Neuronal stem cell (in vitro differentiated cells): ENCODE measurements around the gene TMTC1.

Source experiments
- DNase-seq: peaks from one replicate; pipeline ENCODE4 v3.0.0-alpha.2; 2013; ENCODE audit warnings: low spot score
- H2AFZ ChIP-seq: one replicate; pipeline ENCODE4 v1.6.1; 2013; ENCODE audit warnings: mild to moderate bottlenecking, low read length, inconsistent platforms
- H2AK5ac ChIP-seq: 2 replicates; pipeline ENCODE4 v1.6.1; 2013; ENCODE audit warnings: low read depth, mild to moderate bottlenecking, inconsistent platforms, low read length, moderate library complexity, mixed read lengths
- H2BK120ac ChIP-seq: 2 replicates; pipeline ENCODE4 v1.6.1; 2013; ENCODE audit warnings: low read depth, mild to moderate bottlenecking, inconsistent platforms, low read length, moderate library complexity, mixed read lengths
- H2BK12ac ChIP-seq: one replicate; pipeline ENCODE4 v1.6.1; 2013; ENCODE audit warnings: low read length, inconsistent platforms
- H2BK15ac ChIP-seq: 2 replicates; pipeline ENCODE4 v1.6.1; 2013; ENCODE audit warnings: mild to moderate bottlenecking, low read length, inconsistent platforms, mixed read lengths
- H2BK5ac ChIP-seq: one replicate; pipeline ENCODE4 v1.6.1; 2013; ENCODE audit warnings: inconsistent platforms, mild to moderate bottlenecking, low read length, moderate library complexity
- H3K14ac ChIP-seq: one replicate; pipeline ENCODE4 v1.6.1; 2013; ENCODE audit warnings: low read length, inconsistent platforms
- H3K18ac ChIP-seq: 2 replicates; pipeline ENCODE4 v1.6.1; 2013; ENCODE audit warnings: low read length, inconsistent platforms
- H3K23ac ChIP-seq: 2 replicates; pipeline ENCODE4 v1.6.1; 2013; ENCODE audit warnings: low read depth, mild to moderate bottlenecking, mixed read lengths, low read length, inconsistent platforms; ENCODE audit not compliant: poor library complexity
- H3K27ac ChIP-seq: replicated peaks from 3 replicates; pipeline ENCODE4 v1.5.1; 2013; ENCODE audit warnings: low read length, inconsistent platforms
- H3K27me3 ChIP-seq, 3 experiments: 2 replicates each; pipeline ENCODE4 v1.6.1; 2013; ENCODE audit warnings: low read length in 3 of 3, mild to moderate bottlenecking in 2 of 3, inconsistent platforms in 1 of 3, low read depth in 1 of 3, mixed read lengths in 1 of 3, moderate library complexity in 1 of 3; ENCODE audit not compliant: control insufficient read depth in 3 of 3, insufficient read depth in 3 of 3
- H3K36me3 ChIP-seq, 2 donors: replicated peaks in 1 of 2; 2 replicates each; pipeline ENCODE4 v1.6.1; 2013; ENCODE audit warnings: low read length in 2 of 2; ENCODE audit not compliant: control insufficient read depth in 2 of 2, insufficient read depth in 2 of 2
- H3K4ac ChIP-seq: 2 replicates; pipeline ENCODE4 v1.6.1; 2013; ENCODE audit warnings: inconsistent platforms, mild to moderate bottlenecking, low read length, moderate library complexity
- H3K4me1 ChIP-seq, 2 donors: 1 replicate in 1 of 2; 2 replicates in 1 of 2; pipeline ENCODE4 v1.6.1; 2013; ENCODE audit warnings: low read length in 2 of 2, low read depth in 1 of 2; ENCODE audit not compliant: control insufficient read depth in 2 of 2, insufficient read depth in 1 of 2
- H3K4me2 ChIP-seq: one replicate; pipeline ENCODE4 v1.6.1; 2013; ENCODE audit warnings: mild to moderate bottlenecking, low read length, inconsistent platforms; ENCODE audit not compliant: insufficient read depth, poor library complexity, severe bottlenecking
- H3K4me3 ChIP-seq, 2 donors: 2 replicates each; pipeline ENCODE4 v1.5.1; 2013; ENCODE audit warnings: low read length in 2 of 2, mild to moderate bottlenecking in 2 of 2, inconsistent platforms in 1 of 2, moderate library complexity in 1 of 2
- H3K79me1 ChIP-seq: one replicate; pipeline ENCODE4 v1.6.1; 2013; ENCODE audit warnings: low read depth, mild to moderate bottlenecking, inconsistent platforms, low read length, moderate library complexity
- H3K9ac ChIP-seq: one replicate; pipeline ENCODE4 v1.6.1; 2013; ENCODE audit warnings: mild to moderate bottlenecking, low read depth, low read length, inconsistent platforms; ENCODE audit not compliant: poor library complexity
- H3K9me3 ChIP-seq, 2 donors: replicated peaks in 1 of 2; 2 replicates each; pipeline versions ENCODE3 to v1.6.1; 2013; ENCODE audit warnings: low read length in 2 of 2, mild to moderate bottlenecking in 2 of 2, inconsistent platforms in 1 of 2, low read depth in 1 of 2, mixed read lengths in 1 of 2, moderate library complexity in 1 of 2; ENCODE audit not compliant: control insufficient read depth in 2 of 2, insufficient read depth in 1 of 2
- H4K8ac ChIP-seq: one replicate; pipeline ENCODE4 v1.6.1; 2013; ENCODE audit warnings: low read depth, mild to moderate bottlenecking, inconsistent platforms, low read length, moderate library complexity
- H4K91ac ChIP-seq: one replicate; pipeline ENCODE4 v1.6.1; 2013; ENCODE audit warnings: low read length, low read depth, mild to moderate bottlenecking, inconsistent platforms; ENCODE audit not compliant: poor library complexity
- WGBS, 2 donors: extraction: QIAGEN DNeasy Blood & Tissue Kit; methylation state at CpG; one replicate each; pipeline ENCODE4 v1.1.7; 2013; ENCODE audit warnings: missing lambda C conversion rate in 2 of 2, mixed read lengths in 1 of 2; ENCODE audit not compliant: insufficient read length in 2 of 2, insufficient replicate concordance in 1 of 2; ENCODE audit errors: extremely low coverage in 2 of 2; 5-methylcytosine and 5-hydroxymethylcytosine counted together

TMTC1 gene

DNA sequence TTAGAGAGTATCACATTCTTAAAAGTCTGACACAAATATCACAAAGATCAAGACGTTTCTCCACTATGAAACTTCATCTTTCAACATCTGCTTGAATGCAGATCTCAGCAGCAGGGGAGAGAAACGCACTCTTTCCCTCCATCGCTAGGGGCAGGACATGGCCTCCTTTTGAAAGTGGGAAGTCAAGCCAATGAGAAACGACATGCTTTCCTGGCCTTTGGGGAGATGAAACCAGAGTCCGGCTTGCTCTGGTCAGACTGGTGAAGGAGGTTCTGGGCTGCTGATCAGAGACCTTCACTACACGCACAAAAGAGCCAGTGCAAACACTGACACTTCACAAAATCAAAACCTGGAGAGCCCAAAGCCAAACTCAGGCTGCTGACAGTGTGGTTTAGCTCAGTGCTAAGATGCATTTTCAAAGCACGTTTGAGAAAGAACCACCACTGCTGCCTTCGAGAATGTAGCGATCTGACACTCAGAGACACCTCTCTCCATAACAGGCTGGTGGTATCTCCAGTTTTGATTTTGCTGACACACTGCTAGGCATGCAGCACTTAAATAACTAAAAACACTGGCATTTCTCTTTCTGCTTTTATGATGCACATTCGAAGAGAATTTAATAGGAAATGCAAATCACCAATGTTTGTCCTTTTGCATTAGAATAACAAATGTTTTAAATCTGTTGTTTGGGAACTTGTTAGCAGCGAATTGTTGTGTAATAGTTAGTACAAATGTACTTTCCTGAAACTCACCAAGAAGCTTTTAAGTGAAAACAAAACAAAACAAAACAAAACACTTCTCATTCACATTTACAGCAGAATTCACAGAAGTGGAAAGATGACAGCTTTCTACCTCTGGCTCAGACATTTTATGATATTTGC, 192.4 kb downstream of the TMTC1 start:
- no peak overlapping the region for H3K23ac ChIP-seq
- no peak overlapping the region for H3K4me2 ChIP-seq
- peak overlapping the region; percentile 59 for H2AFZ ChIP-seq
- no CpG with 5 or more reads among the region's 11 CpGs for WGBS, 2 donors
- H4K91ac ChIP-seq: no peak overlapping the region
- no peak overlapping the region for H3K4ac ChIP-seq
- no peak overlapping the region for H2BK12ac ChIP-seq
- no peak overlapping the region for H2BK15ac ChIP-seq
- peak overlapping the region; percentile 4 for H3K18ac ChIP-seq
- no peak overlapping the region for H3K4me3 ChIP-seq
- no peak overlapping the region for H3K9ac ChIP-seq
- DNase-seq: peak; percentile 12
- H3K4me1 ChIP-seq: peaks cover 3 to 5% of the 10 kb centered on the region in 2 donors
- no peak overlapping the region for H3K27ac ChIP-seq
- H3K36me3 ChIP-seq: peaks cover 0 to 3% of the 10 kb centered on the region in 2 donors
- H3K79me1 ChIP-seq: no peaks in the 10 kb centered on the region
- no peak overlapping the region for H2BK120ac ChIP-seq
- no peak overlapping the region for H4K8ac ChIP-seq
- H3K27me3 ChIP-seq: no peaks in the 10 kb centered on the region
- no peaks in the 10 kb centered on the region for H3K9me3 ChIP-seq
- no peak overlapping the region for H2BK5ac ChIP-seq
- H2AK5ac ChIP-seq: no peak overlapping the region
- H3K14ac ChIP-seq: no peak overlapping the region

DNA sequence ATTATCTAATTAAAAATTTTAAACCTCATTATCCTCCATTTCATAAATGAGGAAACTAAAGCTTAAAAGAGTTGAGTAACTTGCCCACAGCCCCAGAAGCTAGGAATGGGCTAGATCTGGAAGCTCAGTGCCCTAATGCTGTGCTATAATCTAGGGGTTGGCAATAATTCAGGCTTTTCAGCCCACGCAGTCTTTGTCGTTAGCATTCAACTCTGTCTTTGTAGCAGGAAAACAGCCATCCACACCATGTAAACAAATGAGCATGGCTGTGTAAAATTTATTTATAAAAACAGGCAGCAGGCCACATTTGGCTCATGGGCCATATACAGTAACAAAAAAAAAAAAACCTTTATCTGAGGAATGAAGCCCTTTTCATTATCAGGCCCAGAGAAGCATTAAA, 193.9 kb downstream of the TMTC1 start:
- Histone ChIP-seq H3K27me3 (no peaks in the 10 kb centered on the region), H3K27ac (no peak overlapping the region), H3K4me3 (no peak overlapping the region), H4K8ac (no peak overlapping the region), H3K4ac (no peak overlapping the region), H3K18ac (no peak overlapping the region), H3K4me1 (peaks cover 3 to 5% of the 10 kb centered on the region in 2 donors), H3K9ac (no peak overlapping the region), H4K91ac (no peak overlapping the region), H2AK5ac (no peak overlapping the region), H2BK15ac (no peak overlapping the region), H3K9me3 (no peaks in the 10 kb centered on the region), H2BK12ac (no peak overlapping the region), H3K14ac (no peak overlapping the region), H2BK5ac (no peak overlapping the region), H3K4me2 (no peak overlapping the region), H2AFZ (no peak overlapping the region), H3K79me1 (no peaks in the 10 kb centered on the region), H2BK120ac (no peak overlapping the region), H3K36me3 (peaks cover 0 to 2% of the 10 kb centered on the region in 2 donors), H3K23ac (no peak overlapping the region)
- no peak for DNase-seq
- no CpG with 5 or more reads among the region's 2 CpGs for WGBS, 2 donors

DNA sequence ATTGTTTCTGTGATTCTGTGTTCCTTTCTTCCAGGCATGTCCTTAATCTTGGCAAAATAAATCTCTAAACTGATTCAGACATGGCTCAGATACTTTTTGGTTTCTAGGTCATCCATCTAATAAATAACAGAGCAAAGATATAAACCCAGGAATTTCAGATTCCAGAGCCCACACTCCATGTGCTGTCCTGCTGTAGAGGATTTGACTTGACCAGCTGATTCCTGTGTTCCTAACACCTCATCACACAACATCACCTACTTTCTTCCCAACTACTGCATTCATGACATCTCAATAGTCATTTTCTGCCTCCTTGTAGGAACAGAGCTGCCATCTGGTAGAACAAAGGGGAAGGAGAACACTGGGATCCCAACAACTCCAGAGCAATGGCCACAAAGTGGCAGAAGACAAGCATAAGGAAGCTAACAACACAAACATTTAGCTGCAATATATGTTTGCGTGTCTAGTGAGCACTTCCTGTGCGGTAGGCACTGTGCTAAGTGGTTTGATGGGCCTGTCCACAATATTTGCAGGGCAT, 194.4 kb downstream of the TMTC1 start:
- no peak overlapping the region for H3K23ac ChIP-seq
- H3K79me1 ChIP-seq: no peaks in the 10 kb centered on the region
- H3K4ac ChIP-seq: no peak overlapping the region
- no peak overlapping the region for H2AK5ac ChIP-seq
- H2AFZ ChIP-seq: no peak overlapping the region
- H2BK15ac ChIP-seq: no peak overlapping the region
- H3K9ac ChIP-seq: no peak overlapping the region
- H4K8ac ChIP-seq: no peak overlapping the region
- no peak overlapping the region for H4K91ac ChIP-seq
- no peak overlapping the region for H3K4me3 ChIP-seq
- DNase-seq: no peak
- peaks cover 3 to 5% of the 10 kb centered on the region in 2 donors for H3K4me1 ChIP-seq
- no peaks in the 10 kb centered on the region for H3K9me3 ChIP-seq
- no peak overlapping the region for H3K4me2 ChIP-seq
- no peak overlapping the region for H3K14ac ChIP-seq
- H2BK5ac ChIP-seq: no peak overlapping the region
- no peaks in the 10 kb centered on the region for H3K27me3 ChIP-seq
- WGBS, 2 donors: no CpG with 5 or more reads among the region's 2 CpGs
- peaks cover 0 to 2% of the 10 kb centered on the region in 2 donors for H3K36me3 ChIP-seq
- H3K27ac ChIP-seq: no peak overlapping the region
- H2BK120ac ChIP-seq: no peak overlapping the region
- H2BK12ac ChIP-seq: no peak overlapping the region
- H3K18ac ChIP-seq: no peak overlapping the region

DNA sequence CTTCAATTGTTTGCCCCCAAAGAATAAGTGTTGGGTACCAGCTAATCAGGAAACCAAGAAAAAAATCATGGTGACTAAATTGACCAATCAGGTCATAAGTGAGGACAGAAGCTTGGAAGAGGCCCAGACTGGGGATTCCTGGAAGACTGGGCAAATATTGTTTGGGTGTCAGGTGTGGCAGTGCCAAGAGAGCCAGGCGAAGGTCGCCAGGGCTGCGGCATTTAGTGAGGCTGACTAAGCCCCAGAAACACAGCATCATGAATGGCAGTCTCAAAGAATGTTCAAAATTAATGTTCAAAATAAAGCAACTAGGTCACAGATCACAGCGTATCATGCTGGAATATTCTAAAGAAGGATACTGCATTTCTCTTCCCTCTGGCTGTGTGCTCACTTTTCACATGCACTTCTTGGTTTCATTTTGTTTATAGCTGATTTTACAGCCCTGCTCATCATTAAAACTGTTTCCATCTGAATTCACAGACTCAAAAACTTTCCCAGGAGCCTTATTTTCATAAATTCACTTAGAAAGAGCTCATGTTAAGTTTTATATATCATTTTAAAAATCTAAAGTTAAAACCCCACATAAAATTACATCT, 201.0 kb downstream of the TMTC1 start:
- Histone ChIP-seq H3K27ac (no peak overlapping the region), H3K4ac (no peak overlapping the region), H2BK120ac (no peak overlapping the region), H2AK5ac (no peak overlapping the region), H2AFZ (no peak overlapping the region), H3K23ac (no peak overlapping the region), H4K91ac (no peak overlapping the region), H3K36me3 (peaks cover 0 to 15% of the 10 kb centered on the region in 2 donors), H3K14ac (no peak overlapping the region), H2BK5ac (no peak overlapping the region), H3K79me1 (no peaks in the 10 kb centered on the region), H4K8ac (no peak overlapping the region), H3K27me3 (no peaks in the 10 kb centered on the region), H3K9ac (no peak overlapping the region), H3K18ac (no peak overlapping the region), H3K4me3 (no peak overlapping the region), H2BK15ac (no peak overlapping the region), H2BK12ac (no peak overlapping the region), H3K4me1 (no peaks in the 10 kb centered on the region), H3K9me3 (no peaks in the 10 kb centered on the region), H3K4me2 (no peak overlapping the region)
- no peak for DNase-seq
- no CpG with 5 or more reads among the region's 4 CpGs for WGBS, 2 donors
